Left renal cortex interstitium (tissue), 4 donors: Measurements from ENCODE around the gene GAB2. TPM values are rescaled to one million over a fixed set of nuclear protein-coding genes. Genes with fewer than 3 reads are reported as not detected.
"Not testable (repeated sequence)": the region's sequence is repeated elsewhere in the genome, so short reads cannot be mapped to it uniquely, and the experiment has no call there.

Source experiments
- DNase-seq, 4 donors: peaks; one replicate each; pipeline ENCODE4 v3.0.0-alpha.2; 2013; ENCODE audit warnings: low read depth in 4 of 4, low spot score in 2 of 4, missing footprints in 1 of 4
- polyA plus RNA-seq, 4 donors: library from polyadenylated mRNA; unstranded; fragments of 120-200 nt; gene quantifications; one replicate each; pipeline ENCODE4 v1.2.1, GENCODE V29; 2013; ENCODE audit not compliant: insufficient read length in 4 of 4

GAB2 gene
- polyA plus RNA-seq, result 10 to 100 TPM; 17.0 to 19.1 (median 18.7) TPM

- no peak for DNase-seq
Measured at GRCh38 chr11:78417175-78417887, at the start of gene GAB2. Gene GAB2, minus strand, starts transcription at chr11:78417820. Its CDS starts 100 bp downstream, at chr11:78417720.

DNA sequence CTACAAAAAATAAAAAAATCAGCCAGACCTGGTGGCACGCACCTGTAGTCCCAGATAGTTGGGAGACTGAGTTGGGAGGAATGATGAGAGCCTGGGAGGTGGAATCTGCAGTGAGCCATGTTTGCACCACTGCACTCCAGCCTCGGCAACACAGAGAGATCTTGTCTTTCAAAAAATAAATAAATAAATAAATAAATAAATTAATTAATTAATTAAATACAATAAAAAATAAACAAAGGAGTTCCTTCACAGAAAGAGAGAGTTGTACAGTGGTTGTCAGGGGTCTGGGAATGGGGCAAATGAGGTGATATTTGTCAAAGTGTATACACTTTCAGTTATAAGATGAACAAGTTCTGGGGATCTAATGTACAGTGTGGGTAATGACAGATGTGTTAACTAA is 49.8 kb upstream of the GAB2 start:
- DNase-seq, result no peak

DNA sequence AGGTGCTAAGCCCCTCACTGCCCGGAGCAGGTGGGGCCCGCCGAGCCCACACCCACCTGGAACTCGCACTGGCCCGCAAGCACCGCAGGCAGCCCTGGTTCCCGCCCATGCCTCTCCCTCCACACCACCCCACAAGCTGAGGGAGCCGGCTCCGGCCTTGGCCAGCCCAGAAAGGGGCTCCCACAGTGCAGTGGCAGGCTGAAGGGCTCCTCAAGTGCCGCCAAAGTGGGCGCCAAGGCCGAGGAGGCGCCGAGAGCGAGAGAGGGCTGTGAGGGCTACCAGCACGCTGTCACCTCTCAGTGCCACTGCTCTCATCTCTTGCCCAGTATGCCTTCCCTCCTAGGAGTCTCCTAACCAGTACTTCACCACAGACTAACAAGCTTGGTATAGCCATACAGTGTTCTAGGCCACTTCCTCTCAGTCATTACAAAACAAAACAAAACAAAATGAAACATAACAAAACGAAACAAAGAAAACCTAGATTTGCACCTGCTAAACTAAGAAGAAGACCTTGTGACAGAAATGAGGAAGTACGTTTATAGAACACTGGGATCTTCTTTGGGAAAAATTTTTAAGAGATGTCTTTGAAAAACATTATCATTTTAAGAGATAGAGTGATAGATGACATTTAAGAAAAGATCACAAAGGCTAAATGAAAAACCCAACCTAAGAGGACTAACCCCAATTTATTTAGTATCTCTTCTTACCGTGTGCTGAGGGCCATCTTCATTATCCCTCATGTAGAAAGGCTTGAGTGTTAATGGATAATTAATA is 47.7 kb upstream of the GAB2 start:
- no peak for DNase-seq

- DNase-seq, result not testable (repeated sequence)
Measured at GRCh38 chr11:78464787-78465168, 47.2 kb upstream of the GAB2 start.

DNA sequence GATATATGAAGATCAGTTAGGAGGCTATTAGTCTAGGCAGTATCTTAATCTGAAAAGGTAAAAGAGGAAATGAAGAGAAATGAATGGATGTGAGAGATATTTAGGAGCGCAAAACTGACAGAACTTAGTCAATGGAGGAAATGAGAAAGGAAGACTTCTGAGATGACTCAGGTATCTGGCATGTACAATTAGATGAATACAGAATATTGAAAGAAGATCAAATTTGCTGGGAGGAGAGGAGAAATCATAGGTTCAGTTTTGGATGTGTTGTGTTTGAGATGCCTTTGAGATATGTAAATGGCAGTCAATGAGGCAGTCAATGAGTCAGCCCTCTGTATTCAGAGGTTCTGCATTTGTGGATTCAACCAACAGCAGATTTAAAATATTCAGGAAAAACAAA is 42.9 kb upstream of the GAB2 start:
- DNase-seq, result no peak

DNA sequence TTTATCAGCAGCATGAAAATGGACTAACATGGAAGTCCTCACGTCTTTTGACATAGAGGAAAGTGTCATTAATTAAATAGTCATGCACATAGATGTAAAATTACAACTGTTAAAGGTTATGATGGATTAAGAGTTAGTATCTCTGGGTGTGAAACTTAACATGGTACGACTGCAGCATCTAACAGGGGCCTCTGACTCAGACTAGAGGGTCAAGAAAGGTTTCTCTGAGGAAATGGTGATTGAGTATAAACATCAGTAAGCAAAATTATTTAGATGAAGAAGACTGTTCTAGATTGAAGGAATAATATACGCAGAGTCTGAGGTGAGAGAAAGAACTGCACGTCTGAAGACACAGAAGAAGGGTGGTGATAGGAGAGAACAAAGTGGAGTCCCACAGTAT is 42.1 kb upstream of the GAB2 start:
- DNase-seq, result no peak

DNA sequence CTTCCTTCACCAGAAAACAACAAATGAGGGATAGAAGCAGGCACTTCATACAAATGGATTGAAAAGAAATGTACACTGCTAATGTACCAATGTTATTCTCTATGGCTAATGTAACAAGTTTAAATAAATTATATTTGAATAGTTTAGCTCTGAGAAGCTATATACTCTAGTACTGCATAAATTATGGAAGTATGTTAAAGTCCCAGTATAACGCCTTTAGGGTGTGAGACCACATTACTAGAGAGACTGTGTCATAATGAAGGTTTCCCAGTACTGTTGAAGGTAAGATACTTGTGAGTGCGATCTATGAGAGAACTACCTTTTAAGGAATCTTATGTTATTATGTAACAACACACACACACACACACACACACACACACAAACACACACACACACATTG is 39.8 kb upstream of the GAB2 start:
- no peak for DNase-seq

DNA sequence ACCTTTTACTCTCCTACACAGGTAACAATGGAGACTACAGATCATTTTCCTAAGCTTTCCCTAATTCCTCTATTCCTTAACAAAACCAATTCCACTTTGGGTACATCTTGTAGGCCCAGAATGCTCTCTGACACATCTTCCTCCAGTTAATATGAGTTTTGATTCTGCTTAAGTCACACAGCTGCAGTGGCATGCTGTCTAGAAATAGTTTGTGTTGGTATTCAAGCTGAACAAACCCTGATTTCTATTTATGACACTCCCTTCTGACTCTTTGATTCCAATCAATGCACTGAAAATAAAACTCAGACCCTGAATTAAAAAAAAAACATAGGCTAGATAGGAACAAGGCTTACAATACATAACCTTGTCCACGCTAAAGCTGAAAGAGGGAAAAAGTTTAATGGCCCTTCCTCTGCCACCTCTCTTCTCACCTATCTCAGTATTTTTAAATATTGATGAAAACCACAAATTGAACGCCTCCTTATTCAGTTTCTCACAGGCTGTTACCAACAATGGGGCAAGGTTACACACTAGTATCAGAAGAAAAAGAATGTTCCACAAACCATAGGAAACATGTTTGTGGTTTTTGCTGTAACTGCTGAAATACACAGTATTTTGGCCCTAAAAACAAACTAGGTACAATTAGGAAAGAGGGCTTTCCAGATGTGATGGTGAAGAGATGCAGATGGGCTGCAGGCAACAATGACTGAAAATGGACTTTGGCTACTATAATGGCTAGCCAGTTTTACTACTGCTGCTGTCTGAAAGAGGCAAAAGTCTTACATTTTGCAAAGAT is 35.7 kb upstream of the GAB2 start:
- no peak for DNase-seq

DNA sequence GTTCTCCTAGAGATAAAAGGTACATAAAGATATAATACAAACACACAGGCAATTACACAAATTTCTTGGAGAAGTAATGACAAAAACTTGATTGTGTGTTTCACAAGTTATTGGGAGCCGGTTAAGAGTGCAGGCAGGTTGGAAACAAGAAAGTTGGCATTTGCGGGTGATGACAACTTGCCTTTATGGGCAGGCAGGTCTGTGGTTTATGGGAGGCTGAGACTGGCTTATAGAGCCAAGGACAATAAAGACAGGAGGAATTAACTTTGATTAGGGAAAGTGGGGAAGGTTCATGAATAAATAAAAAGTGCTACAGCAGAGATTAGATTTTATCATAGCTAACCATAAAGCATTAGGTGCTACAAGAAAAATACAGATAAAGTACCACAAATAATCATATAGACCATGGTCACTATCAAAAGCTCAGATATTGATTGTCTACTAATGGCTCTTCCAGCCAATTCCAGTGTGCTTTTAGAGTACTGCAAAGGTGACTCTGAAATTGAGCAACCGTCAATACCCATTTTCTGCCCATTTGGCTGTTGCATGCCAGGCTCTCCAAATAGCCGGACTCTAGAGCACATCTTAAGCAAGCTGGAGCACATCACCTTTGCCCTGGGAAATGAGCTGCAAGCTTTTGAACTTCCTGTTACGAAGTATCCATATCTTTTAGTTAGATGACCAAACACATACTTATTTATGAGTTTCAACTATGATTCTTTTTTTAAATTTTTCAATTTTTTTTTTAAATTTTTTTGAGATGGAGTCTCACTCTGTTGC is 33.9 kb upstream of the GAB2 start:
- no peak for DNase-seq

DNA sequence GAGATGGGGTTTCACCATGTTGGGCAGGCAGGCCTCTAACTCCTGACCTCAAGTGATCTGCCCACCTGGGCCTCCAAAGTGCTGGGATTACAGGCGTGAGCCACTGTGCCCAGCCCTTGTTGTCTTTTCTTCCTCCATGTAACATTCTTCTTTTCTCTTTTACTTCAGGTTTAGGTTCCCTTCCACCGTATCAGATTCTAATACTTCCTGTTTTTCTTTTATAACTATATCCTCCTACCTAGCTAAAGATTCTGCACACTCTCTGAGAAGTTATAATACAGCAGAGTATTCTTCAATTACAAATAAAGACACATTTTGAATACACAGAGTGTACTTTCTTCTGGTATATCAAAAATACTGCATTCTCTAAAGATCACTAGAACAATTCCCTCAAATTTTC is 33.2 kb upstream of the GAB2 start:
- DNase-seq, result no peak

DNA sequence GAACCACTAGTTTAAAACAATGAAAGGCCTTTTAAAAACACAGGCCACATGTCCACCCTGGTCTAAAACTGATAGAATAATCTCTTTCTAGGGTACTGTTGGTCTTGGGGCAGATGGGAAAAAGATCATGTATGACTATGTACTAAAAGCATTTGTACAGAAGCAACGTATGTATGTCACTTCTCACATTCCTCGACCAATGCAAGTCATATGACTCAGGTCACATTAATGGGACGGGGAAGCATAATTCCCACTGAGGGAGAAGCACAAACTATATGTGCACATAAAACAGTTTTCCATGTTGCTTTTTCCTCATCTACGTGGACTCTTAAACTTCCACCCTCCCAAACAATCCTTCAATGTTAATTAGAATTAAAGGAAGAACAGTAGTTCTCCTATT is 32.2 kb upstream of the GAB2 start:
- DNase-seq, result no peak

DNA sequence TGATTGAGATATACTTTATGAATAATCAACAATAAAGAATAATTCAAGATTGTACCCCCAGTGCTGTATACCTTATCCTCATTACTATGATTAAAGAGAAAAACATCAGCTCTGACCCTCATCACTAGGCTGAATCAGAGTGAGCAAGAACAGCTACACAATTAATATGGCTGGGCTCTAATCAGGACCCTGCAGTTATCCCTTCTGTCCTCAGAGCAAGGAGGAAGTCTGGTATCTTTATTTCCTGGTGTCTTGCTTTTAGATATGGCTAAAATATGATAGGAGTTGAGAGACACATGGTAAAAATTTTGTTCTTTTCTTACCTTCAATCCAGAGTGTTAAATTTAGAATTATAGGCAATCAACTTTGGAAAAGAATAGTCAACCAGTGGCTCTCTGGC is 28.6 kb upstream of the GAB2 start:
- DNase-seq, result no peak

GRCh38 chr11:78444726-78445125 is 27.1 kb upstream of the GAB2 start:
- no peak for DNase-seq

GRCh38 chr11:78441956-78442355 is 24.3 kb upstream of the GAB2 start:
- DNase-seq, result no peak

GRCh38 chr11:78438298-78438975 is 20.8 kb upstream of the GAB2 start:
- DNase-seq, result no peak

- no peak for DNase-seq
Measured at GRCh38 chr11:78432956-78433355, 15.3 kb upstream of the GAB2 start.

DNA sequence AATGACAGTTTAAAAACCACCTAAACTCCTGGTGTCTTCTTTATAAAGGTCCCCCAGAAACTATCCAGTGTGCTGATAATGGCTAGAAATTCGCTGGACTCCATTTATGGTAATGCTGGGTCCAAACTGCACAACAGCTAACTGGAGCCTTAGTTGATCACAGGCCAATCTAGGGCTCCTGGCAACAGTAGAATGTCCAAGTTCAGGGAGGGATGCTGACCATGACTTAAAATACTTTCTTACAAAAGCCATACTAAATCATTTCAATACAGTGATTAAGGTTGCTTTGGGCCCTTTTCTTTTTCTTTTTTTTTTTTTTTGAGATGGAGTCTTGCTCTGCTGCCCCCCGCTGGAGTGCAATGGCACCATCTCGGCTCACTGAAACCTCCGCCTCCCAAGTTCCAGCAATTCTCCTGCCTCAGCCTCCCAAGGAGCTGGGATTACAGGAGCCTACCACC is 14.5 kb upstream of the GAB2 start:
- DNase-seq, result no peak

DNA sequence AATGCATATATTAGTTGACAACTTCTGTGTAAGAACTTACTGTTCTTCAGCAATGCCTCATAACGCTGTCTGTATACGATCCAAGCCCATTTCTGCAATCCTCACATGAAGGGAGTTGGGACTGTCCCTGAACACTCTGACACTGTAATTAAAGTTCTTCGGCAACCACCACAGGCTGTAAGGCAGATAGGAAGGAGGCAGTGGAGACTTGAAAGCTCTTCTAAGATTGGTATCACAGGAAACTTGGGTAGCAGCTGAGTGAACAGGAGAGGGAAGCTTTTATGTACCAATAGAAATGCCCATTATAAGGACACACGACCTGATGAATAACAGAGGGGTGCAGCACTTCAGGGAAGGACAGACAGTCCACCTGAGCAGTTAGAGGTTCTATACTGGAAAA is 12.0 kb upstream of the GAB2 start:
- DNase-seq, result no peak

- no peak for DNase-seq
Measured at GRCh38 chr11:78429209-78429608, 11.6 kb upstream of the GAB2 start.

GRCh38 chr11:78428773-78429172 is 11.2 kb upstream of the GAB2 start:
- DNase-seq, result no peak
